ENCODE measurements around the gene KAT8. TPM values are rescaled to one million over a fixed set of nuclear protein-coding genes. Genes with fewer than 3 reads are reported as not detected.

Gene KAT8
- total RNA-seq, 4 donors from 2014 or later, result 63.0 to 101 (median 77.8) TPM

- Histone ChIP-seq H3K27me3 (no peaks in the 10 kb centered on the region), H3K36me3 (no peaks in the 10 kb centered on the region), H3K4me1 (peaks cover 0 to 4% of the 10 kb centered on the region in 2 donors), H3K27ac (peak overlapping the region; percentile 95 to 98), H3K4me3 (peak overlapping the region; percentile 70 to 75), H3K9me3 (no peaks in the 10 kb centered on the region)
- intact Hi-C loops (cut with DNase I; ENCODE audit: low total_unique reads), result no loop called here
- DNase-seq, result no peak
- no peak for TF ChIP-seq POLR2A (IDR thresholded peaks at IDR 0.05)
- no peak for TF ChIP-seq CTCF (IDR thresholded peaks at IDR 0.05)
Measured at GRCh38 chr16:31118223-31119155, 1.0 kb downstream of the KAT8 start.

- TF ChIP-seq CTCF (IDR thresholded peaks at IDR 0.05) (no peak), POLR2A (IDR thresholded peaks at IDR 0.05) (no peak)
- intact Hi-C loops (cut with DNase I; ENCODE audit: low total_unique reads), result no loop called here
Measured at GRCh38 chr16:31120129-31120528, 2.7 kb downstream of the KAT8 start.

GRCh38 chr16:31125844-31126243, 8.4 kb downstream of the KAT8 start:
- no peak overlapping the region for H3K27ac ChIP-seq
- intact Hi-C loops (cut with DNase I; ENCODE audit: low total_unique reads), result no loop called here
- peaks cover 0 to 11% of the 10 kb centered on the region in 2 donors for H3K4me1 ChIP-seq
- H3K9me3 ChIP-seq, result no peaks in the 10 kb centered on the region
- no peak overlapping the region for H3K4me3 ChIP-seq
- no peaks in the 10 kb centered on the region for H3K36me3 ChIP-seq
- TF ChIP-seq CTCF (IDR thresholded peaks at IDR 0.05), result no peak
- TF ChIP-seq POLR2A (IDR thresholded peaks at IDR 0.05), result no peak
- no peaks in the 10 kb centered on the region for H3K27me3 ChIP-seq
- DNase-seq, result no peak

More at GRCh38 chr16:31120129-31120528, 2.7 kb downstream of the KAT8 start:
- Histone ChIP-seq H3K27me3 (no peaks in the 10 kb centered on the region), H3K9me3 (no peaks in the 10 kb centered on the region), H3K27ac (no peak overlapping the region), H3K4me3 (no peak overlapping the region), H3K4me1 (peaks cover 0 to 4% of the 10 kb centered on the region in 2 donors), H3K36me3 (no peaks in the 10 kb centered on the region)
- DNase-seq, result no peak

GRCh38 chr16:31127182-31127581, 9.7 kb downstream of the KAT8 start:
- Histone ChIP-seq H3K4me3 (no peak overlapping the region), H3K9me3 (no peaks in the 10 kb centered on the region), H3K27ac (no peak overlapping the region), H3K4me1 (peaks cover 0 to 11% of the 10 kb centered on the region in 2 donors), H3K36me3 (no peaks in the 10 kb centered on the region), H3K27me3 (no peaks in the 10 kb centered on the region)
- TF ChIP-seq POLR2A (IDR thresholded peaks at IDR 0.05), result no peak
- no peak for TF ChIP-seq CTCF (IDR thresholded peaks at IDR 0.05)
- intact Hi-C loops (cut with DNase I; ENCODE audit: low total_unique reads), result no loop called here
- DNase-seq, result no peak

All from uterus (tissue), 4 donors.